ENCODE results near the gene ZNF654.
A peak's percentile ranks its signal among the peaks of the same experiment; 100 is the strongest.
"Not testable (repeated sequence)": the region's sequence is repeated elsewhere in the genome, so short reads cannot be mapped to it uniquely, and the experiment has no call there.

Gene ZNF654

DNA sequence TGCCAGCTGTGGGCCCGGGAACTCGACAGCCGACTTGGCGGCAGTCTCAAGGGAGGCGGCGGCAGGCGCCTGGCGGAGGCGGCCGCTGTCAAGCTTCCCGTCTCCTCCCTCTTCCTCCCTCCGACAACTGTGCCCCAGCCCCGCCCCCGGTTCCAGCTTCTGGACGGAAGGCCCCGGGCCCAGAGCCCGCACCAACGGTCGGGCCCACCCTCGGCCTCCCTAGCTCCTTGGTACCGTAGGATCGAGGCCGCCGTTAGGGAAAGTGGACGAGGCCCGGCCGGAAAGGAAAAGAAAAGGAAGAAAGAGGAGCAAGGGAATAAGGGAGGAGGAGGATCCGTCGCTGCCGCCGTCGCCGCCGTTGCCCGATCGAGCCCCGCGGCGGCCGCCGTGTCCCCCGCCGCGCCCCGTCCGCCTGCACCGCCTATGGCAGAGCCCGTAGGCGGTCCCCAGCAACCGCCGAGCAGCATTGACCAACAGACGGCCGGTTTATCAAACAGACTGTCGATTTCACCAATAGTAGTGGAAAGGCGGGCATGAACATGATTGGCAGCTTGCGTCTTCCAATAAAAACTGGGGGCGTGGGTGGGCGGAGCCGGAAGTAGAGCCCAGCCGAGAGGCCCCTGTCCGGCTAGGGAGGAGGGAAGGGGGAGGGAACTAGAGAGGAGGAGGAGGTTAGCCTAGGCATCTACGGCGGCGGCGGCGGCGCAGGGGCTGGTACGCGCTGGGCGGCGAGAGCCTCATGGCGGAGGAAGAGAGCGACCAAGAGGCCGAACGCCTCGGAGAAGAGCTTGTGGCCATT is at the start of gene ZNF654, which contains the start of gene CGGBP1:
Gene ZNF654 (plus strand): TSS at position 675 of the 799 bp plus-strand sequence. CDS start 65 bp downstream, at position 740.
Gene CGGBP1 (minus strand): TSS at position 425 of the 799 bp plus-strand sequence. CDS start 3,029 bp downstream, outside the sequence.
- Histone ChIP-seq H3K36me3 (ENCODE audit: insufficient read depth, low read depth, low read length) (peaks cover 33% of the 10 kb centered on the region), H3K27me3 (ENCODE audit: insufficient read depth, low read length) (no peaks in the 10 kb centered on the region), H3K4me3 (ENCODE audit: low read length) (peak within 1 kb of the TSS; percentile 95), H3K9ac (ENCODE audit: low read depth, low read length) (peak within 1 kb of the TSS; percentile 88), H3K9me3 (ENCODE audit: insufficient read depth, low read depth, low read length) (no peaks in the 10 kb centered on the region), H3K27ac (ENCODE audit: low read length) (peak within 1 kb of the TSS; percentile 39), H3K4me1 (ENCODE audit: insufficient read depth, low read length) (peaks cover 10% of the 10 kb centered on the region; the same call in 1 of the 2 replicates)

- no peaks in the 10 kb centered on the region for H3K9me3 ChIP-seq (ENCODE audit: insufficient read depth, low read depth, low read length)
These were observed 48.2 kb upstream of the ZNF654 start for GRCh38 chr3:88010810-88011209.

DNA sequence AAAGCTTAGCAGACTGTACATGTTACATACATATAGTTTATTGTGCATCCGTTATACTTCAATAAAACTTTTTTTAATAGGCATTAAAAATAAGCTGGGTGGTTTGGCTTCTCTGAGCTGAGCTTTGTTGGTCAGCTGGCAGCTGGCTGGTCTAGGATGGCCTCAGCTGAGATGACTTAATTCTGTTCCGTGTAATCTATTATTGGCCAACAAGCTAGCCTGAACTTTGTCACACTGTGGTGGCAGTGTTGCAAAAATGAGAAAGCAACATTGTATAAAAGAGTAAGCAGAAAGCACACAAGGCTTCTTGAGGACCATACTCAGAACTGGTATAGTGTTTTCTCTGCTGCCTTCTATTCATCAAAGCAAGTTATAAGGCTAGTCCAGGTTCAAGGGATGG is 45.5 kb upstream of the ZNF654 start:
- no peak overlapping the region for H3K4me3 ChIP-seq (ENCODE audit: low read length)
- no peaks in the 10 kb centered on the region for H3K36me3 ChIP-seq (ENCODE audit: insufficient read depth, low read depth, low read length)
- H3K27ac ChIP-seq (ENCODE audit: low read length) = no peak overlapping the region
- H3K9ac ChIP-seq (ENCODE audit: low read depth, low read length) = no peak overlapping the region
- H3K4me1 ChIP-seq (ENCODE audit: insufficient read depth, low read length) = no peaks in the 10 kb centered on the region
- no peaks in the 10 kb centered on the region for H3K9me3 ChIP-seq (ENCODE audit: insufficient read depth, low read depth, low read length)
- H3K27me3 ChIP-seq (ENCODE audit: insufficient read depth, low read length) = no peaks in the 10 kb centered on the region

More at GRCh38 chr3:88010810-88011209, 48.2 kb upstream of the ZNF654 start:
- no peaks in the 10 kb centered on the region for H3K36me3 ChIP-seq (ENCODE audit: insufficient read depth, low read depth, low read length)
- H3K4me3 ChIP-seq (ENCODE audit: low read length) = no peak overlapping the region
- H3K4me1 ChIP-seq (ENCODE audit: insufficient read depth, low read length) = no peaks in the 10 kb centered on the region
- H3K9ac ChIP-seq (ENCODE audit: low read depth, low read length) = no peak overlapping the region
- H3K27me3 ChIP-seq (ENCODE audit: insufficient read depth, low read length) = no peaks in the 10 kb centered on the region
- no peak overlapping the region for H3K27ac ChIP-seq (ENCODE audit: low read length)

DNA sequence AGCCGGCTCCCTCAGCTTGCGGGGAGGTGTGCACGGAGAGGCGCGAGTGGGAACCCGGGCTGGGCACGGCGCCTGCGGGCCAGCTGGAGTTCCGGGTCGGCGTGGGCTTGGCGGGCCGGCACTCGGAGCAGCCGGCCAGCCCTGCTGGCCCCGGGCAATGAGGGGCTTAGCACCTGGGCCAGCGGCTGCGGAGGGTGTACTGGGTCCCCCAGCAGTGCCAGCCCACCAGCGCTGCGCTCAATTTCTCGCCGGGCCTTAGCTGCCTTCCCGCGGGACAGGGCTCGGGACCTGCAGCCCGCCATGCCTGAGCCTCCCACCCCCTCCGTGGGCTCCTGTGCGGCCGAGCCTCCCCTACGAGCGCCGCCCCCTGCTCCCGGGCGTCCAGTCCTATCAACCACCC is 43.4 kb upstream of the ZNF654 start:
- not testable (repeated sequence) for H3K27ac ChIP-seq (ENCODE audit: low read length); H3K9me3 ChIP-seq (ENCODE audit: insufficient read depth, low read depth, low read length); H3K27me3 ChIP-seq (ENCODE audit: insufficient read depth, low read length); H3K36me3 ChIP-seq (ENCODE audit: insufficient read depth, low read depth, low read length); H3K4me3 ChIP-seq (ENCODE audit: low read length); H3K4me1 ChIP-seq (ENCODE audit: insufficient read depth, low read length); H3K9ac ChIP-seq (ENCODE audit: low read depth, low read length)

- Histone ChIP-seq H3K27ac (ENCODE audit: low read length) (no peak overlapping the region), H3K4me1 (ENCODE audit: insufficient read depth, low read length) (no peaks in the 10 kb centered on the region), H3K9me3 (ENCODE audit: insufficient read depth, low read depth, low read length) (no peaks in the 10 kb centered on the region), H3K36me3 (ENCODE audit: insufficient read depth, low read depth, low read length) (no peaks in the 10 kb centered on the region), H3K4me3 (ENCODE audit: low read length) (no peak overlapping the region), H3K9ac (ENCODE audit: low read depth, low read length) (no peak overlapping the region), H3K27me3 (ENCODE audit: insufficient read depth, low read length) (no peaks in the 10 kb centered on the region)
These were observed 40.0 kb upstream of the ZNF654 start for GRCh38 chr3:88019024-88019423.

- H3K36me3 ChIP-seq (ENCODE audit: insufficient read depth, low read depth, low read length) = no peaks in the 10 kb centered on the region
These were observed 34.0 kb upstream of the ZNF654 start for GRCh38 chr3:88025001-88025552.

GRCh38 chr3:88028876-88029275 is 30.2 kb upstream of the ZNF654 start:
- no peak overlapping the region for H3K27ac ChIP-seq (ENCODE audit: low read length)
- no peak overlapping the region for H3K9ac ChIP-seq (ENCODE audit: low read depth, low read length)
- no peaks in the 10 kb centered on the region for H3K4me1 ChIP-seq (ENCODE audit: insufficient read depth, low read length)
- H3K27me3 ChIP-seq (ENCODE audit: insufficient read depth, low read length) = no peaks in the 10 kb centered on the region
- H3K4me3 ChIP-seq (ENCODE audit: low read length) = no peak overlapping the region
- H3K9me3 ChIP-seq (ENCODE audit: insufficient read depth, low read depth, low read length) = no peaks in the 10 kb centered on the region; the same call in 1 of the 2 replicates
- H3K36me3 ChIP-seq (ENCODE audit: insufficient read depth, low read depth, low read length) = no peaks in the 10 kb centered on the region

More at GRCh38 chr3:88025001-88025552, 34.0 kb upstream of the ZNF654 start:
- no peaks in the 10 kb centered on the region; the same call in 1 of the 2 replicates for H3K9me3 ChIP-seq (ENCODE audit: insufficient read depth, low read depth, low read length)
- H3K4me1 ChIP-seq (ENCODE audit: insufficient read depth, low read length) = no peaks in the 10 kb centered on the region
- no peaks in the 10 kb centered on the region for H3K27me3 ChIP-seq (ENCODE audit: insufficient read depth, low read length)
- H3K27ac ChIP-seq (ENCODE audit: low read length) = no peak overlapping the region
- no peak overlapping the region for H3K9ac ChIP-seq (ENCODE audit: low read depth, low read length)
- no peak overlapping the region for H3K4me3 ChIP-seq (ENCODE audit: low read length)

DNA sequence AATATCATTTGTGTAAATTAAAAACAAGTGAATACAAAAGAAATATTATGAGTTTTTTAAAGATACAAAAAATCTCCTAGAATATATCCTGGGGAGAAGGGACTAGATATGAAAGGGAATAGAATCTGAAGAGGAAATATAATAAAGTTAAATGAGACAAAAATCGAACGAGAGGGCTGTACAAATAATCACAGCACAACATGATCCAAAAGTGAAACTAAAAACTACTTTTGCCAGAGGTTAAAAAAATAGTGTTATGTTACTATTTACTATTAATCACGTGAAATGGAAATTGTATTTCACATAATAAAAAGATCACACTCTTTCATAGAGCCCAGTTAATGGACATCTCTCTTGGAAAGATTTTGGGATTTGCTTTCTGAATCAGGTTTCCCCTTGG is 28.8 kb upstream of the ZNF654 start:
- H3K9me3 ChIP-seq (ENCODE audit: insufficient read depth, low read depth, low read length) = no peaks in the 10 kb centered on the region; the same call in 1 of the 2 replicates
- H3K27ac ChIP-seq (ENCODE audit: low read length) = no peak overlapping the region
- no peak overlapping the region for H3K4me3 ChIP-seq (ENCODE audit: low read length)
- no peaks in the 10 kb centered on the region for H3K27me3 ChIP-seq (ENCODE audit: insufficient read depth, low read length)
- H3K9ac ChIP-seq (ENCODE audit: low read depth, low read length) = no peak overlapping the region
- no peaks in the 10 kb centered on the region for H3K4me1 ChIP-seq (ENCODE audit: insufficient read depth, low read length)
- H3K36me3 ChIP-seq (ENCODE audit: insufficient read depth, low read depth, low read length) = no peaks in the 10 kb centered on the region

- Histone ChIP-seq H3K4me1 (ENCODE audit: insufficient read depth, low read length) (no peaks in the 10 kb centered on the region), H3K36me3 (ENCODE audit: insufficient read depth, low read depth, low read length) (no peaks in the 10 kb centered on the region), H3K27ac (ENCODE audit: low read length) (no peak overlapping the region), H3K9me3 (ENCODE audit: insufficient read depth, low read depth, low read length) (no peaks in the 10 kb centered on the region), H3K9ac (ENCODE audit: low read depth, low read length) (no peak overlapping the region), H3K4me3 (ENCODE audit: low read length) (no peak overlapping the region), H3K27me3 (ENCODE audit: insufficient read depth, low read length) (no peaks in the 10 kb centered on the region)
These were observed 27.4 kb upstream of the ZNF654 start for GRCh38 chr3:88031642-88032077.

- H3K4me3 ChIP-seq (ENCODE audit: low read length) = no peak overlapping the region
- H3K27me3 ChIP-seq (ENCODE audit: insufficient read depth, low read length) = no peaks in the 10 kb centered on the region
- H3K4me1 ChIP-seq (ENCODE audit: insufficient read depth, low read length) = no peaks in the 10 kb centered on the region
- no peaks in the 10 kb centered on the region for H3K36me3 ChIP-seq (ENCODE audit: insufficient read depth, low read depth, low read length)
- no peaks in the 10 kb centered on the region for H3K9me3 ChIP-seq (ENCODE audit: insufficient read depth, low read depth, low read length)
- no peak overlapping the region for H3K9ac ChIP-seq (ENCODE audit: low read depth, low read length)
- H3K27ac ChIP-seq (ENCODE audit: low read length) = no peak overlapping the region
These were observed 26.8 kb upstream of the ZNF654 start for GRCh38 chr3:88032245-88032644.

GRCh38 chr3:88033079-88033478 is 26.0 kb upstream of the ZNF654 start:
- no peak overlapping the region for H3K27ac ChIP-seq (ENCODE audit: low read length)
- no peak overlapping the region for H3K4me3 ChIP-seq (ENCODE audit: low read length)
- H3K9me3 ChIP-seq (ENCODE audit: insufficient read depth, low read depth, low read length) = no peaks in the 10 kb centered on the region
- H3K27me3 ChIP-seq (ENCODE audit: insufficient read depth, low read length) = no peaks in the 10 kb centered on the region
- no peaks in the 10 kb centered on the region for H3K4me1 ChIP-seq (ENCODE audit: insufficient read depth, low read length)
- H3K9ac ChIP-seq (ENCODE audit: low read depth, low read length) = no peak overlapping the region
- no peaks in the 10 kb centered on the region for H3K36me3 ChIP-seq (ENCODE audit: insufficient read depth, low read depth, low read length)

- H3K9ac ChIP-seq (ENCODE audit: low read depth, low read length) = no peak overlapping the region
- no peaks in the 10 kb centered on the region for H3K9me3 ChIP-seq (ENCODE audit: insufficient read depth, low read depth, low read length)
- no peaks in the 10 kb centered on the region for H3K27me3 ChIP-seq (ENCODE audit: insufficient read depth, low read length)
- no peak overlapping the region for H3K27ac ChIP-seq (ENCODE audit: low read length)
- H3K4me1 ChIP-seq (ENCODE audit: insufficient read depth, low read length) = no peaks in the 10 kb centered on the region
- H3K36me3 ChIP-seq (ENCODE audit: insufficient read depth, low read depth, low read length) = no peaks in the 10 kb centered on the region
- no peak overlapping the region for H3K4me3 ChIP-seq (ENCODE audit: low read length)
These were observed 25.2 kb upstream of the ZNF654 start for GRCh38 chr3:88033808-88034207.

Measured in iPS-20b (cell line).